Tibial nerve (tissue), 3 donors: ENCODE measurements around the gene LCN12.

Experiments used
- CTCF ChIP-seq, 5 experiments: fragments of 200-600 bp in 3 of 5; fragments of 450-650 bp in 2 of 5; sonication (generic) in 3 of 5; IDR thresholded peaks; one replicate each; pipeline ENCODE4 v1.5.1; 2016 to 2019; ENCODE audit warnings: antibody characterized with exemption in 5 of 5, mild to moderate bottlenecking in 3 of 5, moderate library complexity in 2 of 5
- POLR2A ChIP-seq, 2 donors: fragments of 450-650 bp; IDR thresholded peaks; one replicate each; pipeline ENCODE4 v1.6.1; 2017; ENCODE audit warnings: antibody characterized with exemption in 2 of 2, mild to moderate bottlenecking in 2 of 2, moderate library complexity in 2 of 2

DNA sequence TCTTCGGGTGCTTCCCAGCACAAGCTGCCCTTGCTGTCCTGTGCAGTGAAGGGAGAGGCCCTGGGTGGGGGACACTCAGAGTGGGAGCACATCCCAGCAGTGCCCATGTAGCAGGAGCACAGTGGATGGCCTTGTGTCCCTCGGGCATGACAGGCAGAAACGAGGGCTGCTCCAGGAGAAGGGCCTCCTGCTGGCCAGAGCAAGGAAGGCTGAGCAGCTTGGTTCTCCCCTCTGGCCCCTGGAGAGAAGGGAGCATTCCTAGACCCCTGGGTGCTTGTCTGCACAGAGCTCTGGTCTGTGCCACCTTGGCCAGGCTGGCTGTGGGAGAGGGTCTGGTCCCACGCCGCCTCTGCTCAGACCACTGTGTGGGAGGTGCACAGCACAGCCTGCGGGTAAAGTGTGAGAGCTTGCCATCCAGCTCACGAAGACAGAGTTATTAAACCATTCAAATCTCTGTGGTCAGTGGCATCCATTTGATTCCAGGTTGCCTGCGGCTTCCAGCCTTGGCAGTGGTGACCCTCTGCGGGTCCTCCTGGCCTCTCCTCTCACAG lies 25.8 kb upstream of the LCN12 start:
- TF ChIP-seq CTCF (IDR thresholded peaks at IDR 0.05) (no peak), POLR2A (IDR thresholded peaks at IDR 0.05) (no peak)
